H1 (cell line): ENCODE results near the gene GATB. TPM values are rescaled to one million over a fixed set of nuclear protein-coding genes. Genes with fewer than 3 reads are reported as not detected.

Experiments used
- ASH2L ChIP-seq: fragments of 200-600, 300-600 bp; sonication (generic); IDR thresholded peaks from one replicate; pipeline ENCODE4 v1.7.1; 2017; ENCODE audit warnings: low read length
- CHD2 ChIP-seq: IDR thresholded peaks from 2 replicates; pipeline ENCODE4 v1.6.1; 2012; ENCODE audit warnings: low read length, improper control_type of control experiment
- CHD7 ChIP-seq: fragments of 300-600 bp; sonication (generic); IDR thresholded peaks from 2 replicates; pipeline ENCODE4 v1.7.1; 2012; ENCODE audit warnings: low read length, moderate library complexity, mild to moderate bottlenecking, inconsistent platforms; ENCODE audit not compliant: insufficient replicate concordance
- CTBP2 ChIP-seq: IDR thresholded peaks from 2 replicates; pipeline ENCODE4 v1.7.0; 2011; ENCODE audit warnings: borderline replicate concordance, mild to moderate bottlenecking, moderate library complexity, mixed read lengths, low read length; ENCODE audit not compliant: insufficient read depth, insufficient read length
- GABPA ChIP-seq: IDR thresholded peaks from 2 replicates; pipeline ENCODE4 v1.6.1; 2011; ENCODE audit warnings: mild to moderate bottlenecking, low read length, moderate library complexity, borderline replicate concordance; ENCODE audit not compliant: insufficient read depth
- HDAC6 ChIP-seq: IDR thresholded peaks from one replicate; pipeline ENCODE4 v1.7.1; 2012; ENCODE audit warnings: low read depth, mild to moderate bottlenecking, inconsistent platforms, low read length, moderate library complexity
- JUN ChIP-seq: IDR thresholded peaks from 2 replicates; pipeline ENCODE4 v1.6.1; 2011; ENCODE audit warnings: low read depth, mild to moderate bottlenecking, improper control_type of control experiment, low read length
- JUND ChIP-seq: IDR thresholded peaks from 2 replicates; pipeline ENCODE4 v1.6.1; 2011; ENCODE audit warnings: mild to moderate bottlenecking, improper control_type of control experiment, low read length
- NANOG ChIP-seq: IDR thresholded peaks from 2 replicates; pipeline ENCODE4 v1.6.1; 2011; ENCODE audit warnings: low read length, low read depth, mild to moderate bottlenecking, inconsistent platforms; ENCODE audit not compliant: insufficient read depth, poor library complexity, severe bottlenecking
- RBBP5 ChIP-seq: IDR thresholded peaks from 2 replicates; pipeline ENCODE4 v1.7.1; 2012; ENCODE audit warnings: low read depth, mild to moderate bottlenecking, inconsistent platforms, low read length, moderate library complexity, borderline replicate concordance
- RFX5 ChIP-seq: IDR thresholded peaks from 2 replicates; pipeline ENCODE4 v1.6.1; 2011; ENCODE audit warnings: low read depth, low read length, improper control_type of control experiment, borderline replicate concordance
- SP1 ChIP-seq: IDR thresholded peaks from 2 replicates; pipeline ENCODE4 v1.6.1; 2011; ENCODE audit warnings: low read depth, low read length
- polyA plus RNA-seq, 7 experiments: library from polyadenylated mRNA; depleted of rRNA in 3 of 7; stranded (reverse) in 5 of 7; unstranded in 2 of 7; fragments of >200 nt in 5 of 7; fragments of 200-250 nt in 2 of 7; gene quantifications; 1 replicate in 5 of 7; 2 replicates in 1 of 7; 4 replicates in 1 of 7; pipeline versions ENCODE4 v1.2.1 to v1.2.3, GENCODE V29; 2011 to 2013; ENCODE audit warnings: missing spikeins in 2 of 7, mixed read lengths in 2 of 7
- total RNA-seq: library from RNA; stranded (reverse); fragmentation: NEBNext Ultra II Directional; extraction: Animal tissue kit (Norgen Biotek cat#: 25700); gene quantifications from 2 replicates; pipeline ENCODE4 v1.2.1, GENCODE V29; 2021

GATB gene
- total and polyA plus RNA-seq, 2 of the 8 experiments (the other 6 are each of a cell fraction or from before 2014, with no cell fraction given): 15.3 to 18.0 TPM

GRCh38 chr4:151719956-151720334 is 40.9 kb downstream of the GATB start (continued):
- TF ChIP-seq CHD7: no peak
- TF ChIP-seq JUND: no peak
- TF ChIP-seq GABPA: no peak
- no peak for TF ChIP-seq SP1
- no peak for TF ChIP-seq RFX5
- no peak for TF ChIP-seq NANOG
- no peak for TF ChIP-seq JUN
- TF ChIP-seq ASH2L: no peak
- TF ChIP-seq RBBP5: no peak
- TF ChIP-seq CTBP2: no peak
- TF ChIP-seq CHD2: no peak
- TF ChIP-seq HDAC6: no peak
